Astrocyte (in vitro differentiated cells and primary cell): Measurements from ENCODE around the gene WNT8B.

ENCODE experiments used
- CTCF ChIP-seq: IDR thresholded peaks from 2 replicates; pipeline ENCODE4 v1.5.1; 2011; ENCODE audit warnings: low read depth, mild to moderate bottlenecking, inconsistent platforms, low read length, moderate library complexity; ENCODE audit not compliant: insufficient read depth
- EZH2 ChIP-seq: IDR thresholded peaks from 2 replicates; pipeline ENCODE4 v1.6.1; 2012; ENCODE audit warnings: mild to moderate bottlenecking, low read length, inconsistent platforms; ENCODE audit not compliant: insufficient read depth

- TF ChIP-seq CTCF (no peak), EZH2 (no peak)
Measured at GRCh38 chr10:100496567-100496966, 33.8 kb downstream of the WNT8B start.
